Left hindlimb (tissue), 1 donor: ENCODE measurements around the gene DENND4A.
"Not testable (repeated sequence)": the region's sequence is repeated elsewhere in the genome, so short reads cannot be mapped to it uniquely, and the experiment has no call there.

Source experiments
- DNase-seq: peaks from one replicate; pipeline ENCODE4 v3.0.0-alpha.2; 2018

Gene DENND4A

DNA sequence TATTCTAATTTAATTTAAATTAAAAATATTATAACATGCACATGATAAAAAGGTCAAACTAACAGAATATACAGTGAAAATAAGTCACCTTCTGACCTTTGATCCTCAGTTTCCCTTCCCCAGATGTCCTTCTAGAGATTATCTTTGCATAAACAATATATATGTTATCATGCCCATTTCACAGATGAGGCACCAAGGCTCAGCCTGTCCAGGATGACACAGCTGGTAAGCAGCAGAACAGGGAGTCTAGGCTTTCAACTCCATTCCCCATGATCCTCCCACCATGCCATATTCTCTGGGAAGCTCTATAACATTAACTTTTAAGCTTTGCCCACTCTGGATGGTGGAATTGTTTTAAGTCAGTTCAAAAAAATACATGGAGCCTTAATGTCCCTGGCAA, 169.0 kb downstream of the DENND4A start:
- no peak for DNase-seq

DNA sequence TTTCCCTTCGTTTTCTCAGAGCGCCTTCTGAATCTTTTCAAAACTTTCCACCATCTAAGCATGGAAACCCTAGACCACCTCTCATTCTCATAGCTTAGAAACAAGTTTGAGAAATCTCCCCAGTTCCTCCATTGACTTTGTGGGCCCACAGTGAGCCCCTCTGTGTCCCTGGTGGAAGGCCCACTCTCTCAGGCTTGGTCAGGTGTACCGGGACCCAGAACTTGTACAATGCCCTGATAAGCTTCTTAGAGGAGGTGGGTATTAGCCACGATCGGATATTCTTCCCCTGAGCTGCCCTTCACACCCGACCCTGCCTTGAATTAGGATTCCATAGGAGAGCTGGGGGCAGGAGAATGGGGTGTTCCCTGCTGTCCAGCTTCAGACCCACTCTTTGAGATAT, 170.5 kb downstream of the DENND4A start, which contains the start of gene SLC24A1:
SLC24A1 (plus strand) TSS at position 301 of the 400 bp plus-strand sequence. CDS start 2,143 bp downstream, outside the sequence.
- DNase-seq, result no peak

DNA sequence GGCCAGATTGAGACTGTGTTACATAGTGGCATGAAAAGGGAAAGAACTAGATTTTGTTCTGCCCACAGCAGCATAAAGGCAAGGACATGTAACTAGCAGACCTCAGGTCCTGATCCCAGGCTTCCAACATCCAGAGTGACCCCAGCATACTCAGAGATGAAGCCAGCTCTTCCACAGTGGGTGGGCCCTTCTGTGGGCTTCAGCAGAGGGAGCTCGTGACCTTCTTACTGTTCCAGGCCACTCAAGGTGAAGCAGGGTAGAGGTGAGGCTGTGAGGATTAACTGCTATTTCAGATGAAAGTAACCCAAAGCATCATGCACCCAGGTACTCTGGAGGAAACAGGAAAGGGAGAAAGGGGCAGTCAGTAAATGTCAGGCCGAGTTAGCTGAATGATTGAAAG, 171.3 kb downstream of the DENND4A start:
- DNase-seq, result no peak

DNA sequence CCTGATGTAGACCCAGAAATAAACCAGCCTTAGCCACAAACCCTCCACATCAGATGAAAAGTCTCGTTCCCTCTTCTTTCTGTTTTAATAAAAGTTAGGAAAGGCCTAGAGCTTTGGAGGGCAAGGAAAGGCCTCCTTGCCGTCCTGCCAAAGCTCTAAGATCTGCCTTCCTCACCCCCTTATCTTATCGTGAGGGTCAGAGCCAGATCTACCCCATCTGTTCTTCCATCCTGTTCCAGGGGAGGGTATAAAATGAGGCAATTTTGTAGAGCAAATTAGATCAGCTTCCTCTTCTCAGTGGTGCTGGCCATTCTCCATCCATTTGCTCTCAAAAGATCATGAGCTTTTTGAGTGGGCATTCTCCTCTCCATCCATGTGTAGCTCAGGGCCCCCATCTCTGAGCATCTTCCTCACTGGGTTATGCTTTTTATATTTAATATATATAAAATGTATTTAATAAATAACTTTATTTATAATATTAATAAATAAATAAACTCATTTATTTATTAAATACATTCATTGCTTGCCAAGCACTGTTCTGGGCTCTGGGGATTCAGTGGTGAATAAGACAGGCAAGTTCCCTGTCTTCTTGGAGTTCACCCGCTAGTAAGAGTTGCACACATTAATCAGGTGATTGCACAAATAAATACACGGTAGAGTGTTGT, 172.3 kb downstream of the DENND4A start:
- DNase-seq, result no peak

DNA sequence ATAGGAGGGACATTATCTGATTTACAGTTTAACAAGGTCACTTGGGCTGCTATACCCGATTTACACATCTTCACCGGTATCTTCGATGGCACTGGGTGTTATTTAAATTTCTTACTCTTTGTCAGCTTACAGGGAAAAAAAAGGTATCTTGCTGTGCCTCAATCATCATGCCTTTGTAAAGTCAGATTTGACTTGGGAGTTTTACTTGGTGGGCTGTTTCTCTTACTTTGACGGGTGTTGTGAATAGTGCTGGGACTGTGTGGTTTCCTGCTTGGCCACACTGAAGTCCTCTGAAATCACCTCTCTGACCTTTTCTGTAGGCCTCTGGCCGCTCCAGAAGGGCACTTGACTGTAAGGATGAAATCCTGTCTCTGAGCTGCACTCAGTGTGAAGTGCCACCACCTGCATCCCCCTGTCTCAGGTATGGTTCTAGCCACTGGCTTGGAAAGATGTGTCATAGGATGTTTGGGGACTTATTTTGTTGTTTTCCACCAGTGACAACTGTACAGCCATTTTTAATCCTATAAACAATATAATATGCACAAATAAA, 173.5 kb downstream of the DENND4A start:
- DNase-seq, result no peak

DNA sequence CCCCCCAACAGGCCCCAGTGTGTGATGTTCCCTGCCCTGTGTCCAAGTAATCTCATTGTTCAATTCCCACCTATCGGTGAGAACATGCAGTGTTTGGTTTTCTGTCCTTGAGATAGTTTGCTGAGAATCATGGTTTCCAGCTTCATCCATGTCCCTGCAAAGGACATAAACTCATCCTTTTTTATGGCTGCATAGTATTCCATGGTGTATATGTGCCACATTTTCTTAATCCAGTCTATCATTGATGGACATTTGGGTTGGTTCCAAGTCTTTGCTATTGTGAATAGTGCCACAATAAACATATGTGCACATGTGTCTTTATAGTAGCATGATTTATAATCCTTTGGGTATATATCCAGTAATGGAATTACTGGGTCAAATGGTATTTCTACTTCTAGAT, 176.2 kb downstream of the DENND4A start:
- not testable (repeated sequence) for DNase-seq

DNA sequence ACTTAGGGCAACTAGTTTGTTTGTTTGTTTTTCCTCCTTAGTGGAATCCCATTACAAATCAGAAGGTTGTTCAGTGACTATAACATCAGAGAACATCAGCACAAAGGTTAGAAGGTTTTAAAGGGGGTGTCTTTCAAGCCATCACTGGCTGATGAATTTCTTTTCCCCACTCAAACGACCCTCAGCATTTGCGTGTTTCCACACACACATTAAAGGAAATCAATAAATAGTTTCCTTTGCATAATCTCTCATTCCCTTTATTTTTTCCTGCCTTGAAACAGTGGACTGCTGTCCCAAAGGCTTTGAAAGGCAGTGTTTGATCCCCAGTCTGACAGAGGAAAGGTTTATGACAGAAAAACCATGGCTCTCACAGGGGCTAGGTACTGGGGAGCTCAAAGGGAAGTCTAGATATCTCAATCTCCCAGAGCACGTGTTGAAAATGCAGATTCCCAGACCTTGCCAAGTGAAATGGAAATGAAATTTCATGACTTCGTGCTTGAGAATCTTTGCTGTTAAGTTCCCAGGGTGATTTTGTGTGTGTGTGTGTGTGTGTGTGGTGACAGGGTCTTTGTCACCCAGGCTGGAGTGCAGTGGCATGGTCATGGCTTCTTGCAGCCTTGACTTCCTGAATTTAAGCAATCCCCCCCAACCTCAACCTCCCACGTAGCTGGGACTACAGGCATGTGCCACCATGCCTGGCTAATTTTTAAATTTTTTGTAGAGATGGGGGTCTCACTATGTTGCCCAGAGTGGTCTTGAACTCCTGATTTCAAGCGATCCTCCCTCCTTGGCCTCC, 178.9 kb downstream of the DENND4A start:
- DNase-seq, result no peak

DNA sequence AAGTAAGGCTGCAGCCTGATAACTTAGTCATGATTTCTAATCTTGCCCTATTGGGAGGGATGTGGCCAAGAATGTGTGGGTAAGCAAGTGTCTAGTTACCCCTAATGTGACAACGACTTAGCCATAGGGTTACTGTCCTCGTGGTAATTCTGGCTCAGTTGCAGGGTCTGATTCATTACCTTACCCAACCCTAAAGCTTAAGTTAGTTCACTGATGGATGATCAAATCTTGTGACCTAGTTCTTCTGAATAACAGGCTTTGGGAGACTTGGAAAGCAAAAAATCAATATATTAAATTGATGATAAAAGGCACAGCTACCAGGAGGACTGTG, 179.5 kb downstream of the DENND4A start:
- no peak for DNase-seq

DNA sequence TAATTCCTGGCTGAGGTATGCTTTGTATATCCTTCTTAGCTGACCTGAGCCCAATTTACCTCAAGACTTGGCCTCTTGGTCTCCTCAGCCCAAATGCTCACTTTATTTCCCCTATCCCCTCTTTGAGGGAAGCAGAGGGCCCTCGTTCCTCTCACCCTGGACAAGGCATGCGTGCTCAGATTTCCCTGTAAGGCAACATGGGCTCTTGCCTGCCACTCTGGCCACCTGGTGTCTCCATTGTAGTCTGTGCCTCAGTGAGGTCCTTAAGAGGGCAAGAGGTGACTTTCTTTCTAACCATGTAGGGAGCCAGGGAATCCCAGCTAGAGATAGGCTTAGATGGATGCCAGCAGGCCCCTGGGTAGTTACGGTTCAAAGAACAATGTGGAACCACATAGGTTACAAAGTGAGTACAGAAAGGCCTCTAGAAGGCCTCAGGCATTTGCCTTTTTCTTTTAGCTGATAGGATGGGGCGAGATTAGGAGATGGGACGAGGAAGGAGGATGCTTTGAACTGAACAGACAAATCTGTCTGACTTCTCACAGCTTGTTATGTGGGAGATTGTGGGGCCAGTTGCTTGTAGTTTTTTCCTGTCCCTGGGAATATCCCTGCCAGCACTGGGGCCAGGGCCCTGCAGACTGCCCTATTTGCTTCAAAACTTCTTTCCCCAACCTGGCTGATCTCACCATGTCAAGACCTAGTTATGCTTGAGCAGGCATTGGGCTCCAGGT, 180.0 kb downstream of the DENND4A start:
- no peak for DNase-seq

DNA sequence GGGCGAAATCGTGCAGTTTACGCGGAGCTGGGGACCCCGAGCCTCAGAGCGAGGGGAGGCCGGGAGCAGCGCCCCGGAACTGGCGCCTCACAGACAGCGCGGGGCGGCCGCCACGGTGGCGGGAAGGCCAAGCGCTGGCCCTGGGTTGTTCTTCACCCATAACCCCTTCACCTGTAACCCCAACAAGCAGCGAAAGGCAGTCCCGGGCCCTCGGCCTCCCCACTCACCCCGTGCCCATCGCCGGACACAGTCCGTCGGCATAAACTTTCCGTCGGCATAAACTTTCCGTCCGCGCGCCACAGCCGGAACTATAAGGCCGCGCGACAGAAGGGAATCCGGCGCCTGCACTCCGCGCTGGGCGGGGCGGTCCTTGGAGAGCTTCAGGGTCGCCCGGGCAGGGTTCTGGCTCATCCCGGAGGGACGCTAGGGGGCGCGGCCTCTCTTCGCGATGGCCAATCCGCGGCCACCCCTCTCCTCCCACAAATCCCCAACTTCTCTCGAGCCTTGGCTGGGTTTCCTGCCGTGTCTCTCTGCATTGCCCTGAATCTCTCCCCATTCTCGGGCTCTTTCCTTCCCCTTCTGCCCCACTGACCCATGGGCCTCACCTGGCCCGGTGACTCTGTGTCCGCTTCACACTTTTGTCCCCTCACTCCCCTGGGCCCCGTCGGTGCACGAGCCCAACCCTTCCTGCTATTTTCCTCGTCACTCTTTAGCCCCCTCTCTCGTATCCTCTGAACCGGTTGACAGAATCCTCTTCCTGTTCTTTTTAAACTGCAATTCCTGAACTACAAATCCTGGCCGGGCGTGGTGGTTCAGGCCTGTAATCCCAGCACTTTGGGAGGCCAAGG, 181.0 kb downstream of the DENND4A start, which contains the start of gene INTS14:
INTS14 (minus strand) TSS at position 261 of the 848 bp plus-strand sequence. CDS start 3,751 bp downstream, outside the sequence.
- peak; percentile 98 for DNase-seq
